GM19455 (cell line): ENCODE measurements around the gene WDR82.

ENCODE experiments used
- ATAC-seq: cut with Tn5 transposase; IDR thresholded peaks from one replicate; pipeline ENCODE4 v1.9.1; 2021; ENCODE audit not compliant: unreplicated experiment

Gene WDR82

DNA sequence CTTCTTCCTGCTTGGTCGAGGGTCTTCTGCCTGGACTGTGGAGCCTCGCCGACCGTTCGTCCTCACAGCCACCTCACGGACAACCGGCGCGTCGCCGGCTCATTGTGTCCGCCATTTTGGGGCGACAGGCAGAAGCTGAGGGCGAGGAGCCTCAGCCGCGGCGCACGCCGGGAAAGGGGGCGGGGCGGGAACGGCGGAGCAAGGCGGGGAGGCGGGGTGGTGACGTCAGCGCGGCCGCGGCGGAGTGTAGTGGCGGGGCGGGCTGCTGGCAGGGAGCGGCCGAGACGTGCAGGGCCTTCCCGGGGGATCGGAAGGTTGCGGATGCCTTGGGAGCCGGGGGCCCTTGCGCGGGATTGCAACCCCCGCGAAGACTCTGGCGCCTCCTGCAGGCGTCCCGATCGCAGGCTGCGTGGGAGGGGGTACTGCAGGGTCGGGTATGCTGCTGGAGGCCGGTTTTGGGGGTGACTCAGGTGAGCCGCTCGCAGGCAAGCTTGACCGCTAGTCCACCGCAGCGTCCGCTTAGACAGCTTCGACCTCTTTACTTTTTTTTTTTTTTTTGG, at the start of gene WDR82:
WDR82 (minus strand) TSS at position 140 of the 560 bp plus-strand sequence. CDS start 288 bp downstream, outside the sequence.
- peak; percentile 78 for ATAC-seq

DNA sequence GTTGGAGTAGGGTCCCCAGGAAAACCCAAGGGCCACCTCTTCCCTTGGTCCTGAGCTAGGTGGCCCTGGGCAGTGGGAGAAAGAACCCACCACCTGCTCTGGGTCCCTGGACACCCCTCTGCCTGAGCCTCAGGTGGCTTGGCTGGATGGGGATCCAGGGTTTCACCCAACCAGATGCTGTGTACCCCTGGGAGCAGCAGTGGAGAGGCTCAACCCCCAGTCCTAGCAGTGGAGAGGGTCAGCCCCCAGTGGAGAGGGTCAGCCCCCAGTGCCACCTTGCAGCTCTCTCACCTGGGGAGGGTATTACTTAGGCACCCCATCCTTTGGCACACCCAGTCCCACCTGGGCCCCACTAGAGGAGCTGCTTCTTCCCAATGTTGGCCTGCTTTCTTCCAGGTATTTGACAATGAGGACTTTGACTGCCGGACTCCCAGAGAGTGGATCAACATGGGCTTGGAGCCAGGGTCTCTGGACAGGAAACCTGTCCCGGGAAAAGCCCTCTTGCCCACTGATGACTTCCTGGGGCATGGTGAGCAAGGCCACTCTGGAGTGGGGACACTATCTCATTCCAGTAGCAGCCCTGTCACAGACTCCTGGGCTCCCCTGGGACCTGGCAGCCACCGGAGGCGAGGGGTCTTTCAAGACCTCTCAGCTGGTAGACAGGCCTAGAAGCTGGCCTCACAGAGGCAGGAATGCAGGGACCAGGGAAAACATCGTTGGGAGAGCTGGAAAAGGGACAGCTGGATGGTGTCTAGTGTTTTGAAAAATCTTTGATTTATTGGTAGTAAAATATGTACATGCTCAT, 49.2 kb upstream of the WDR82 start:
- ATAC-seq = no peak

DNA sequence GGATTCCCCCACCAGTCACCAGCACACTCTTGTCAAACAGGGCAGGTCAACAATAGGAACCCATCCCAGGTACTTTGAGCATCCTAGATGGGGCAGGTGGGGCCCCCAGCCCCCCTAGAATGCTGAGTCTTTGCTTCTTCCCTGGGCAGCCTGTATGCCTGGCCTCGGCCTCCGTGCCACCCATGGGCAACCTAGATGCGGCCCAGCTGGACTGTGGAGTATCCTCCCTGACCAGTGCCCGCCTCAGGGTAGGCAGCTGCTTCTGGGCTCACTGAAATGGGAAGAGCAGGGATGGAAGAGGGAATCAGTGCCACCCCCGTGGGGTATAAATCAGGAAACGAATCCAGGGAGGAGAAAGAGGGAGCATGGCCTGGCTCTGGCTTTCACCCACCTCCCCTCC, 48.5 kb upstream of the WDR82 start:
- no peak for ATAC-seq

DNA sequence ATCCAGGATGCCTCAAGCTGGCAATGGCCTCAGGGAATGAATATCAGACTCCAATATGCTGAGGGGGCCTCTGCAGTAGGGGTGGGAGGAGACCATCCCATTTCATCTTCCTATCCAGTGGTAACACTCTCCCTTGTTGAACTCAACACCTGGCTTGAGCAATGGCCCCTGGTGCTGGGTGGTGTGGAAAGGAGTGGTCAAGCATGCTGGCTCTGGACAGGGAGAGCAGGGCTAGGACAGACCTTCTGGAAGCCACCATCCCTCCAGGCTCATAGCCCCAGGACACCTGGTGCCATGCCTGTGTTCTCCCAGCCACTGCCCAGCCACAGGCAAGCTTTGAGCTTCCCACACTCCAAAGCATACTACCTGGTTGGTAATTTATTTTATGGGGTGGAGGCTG, 47.2 kb upstream of the WDR82 start:
- ATAC-seq = no peak

DNA sequence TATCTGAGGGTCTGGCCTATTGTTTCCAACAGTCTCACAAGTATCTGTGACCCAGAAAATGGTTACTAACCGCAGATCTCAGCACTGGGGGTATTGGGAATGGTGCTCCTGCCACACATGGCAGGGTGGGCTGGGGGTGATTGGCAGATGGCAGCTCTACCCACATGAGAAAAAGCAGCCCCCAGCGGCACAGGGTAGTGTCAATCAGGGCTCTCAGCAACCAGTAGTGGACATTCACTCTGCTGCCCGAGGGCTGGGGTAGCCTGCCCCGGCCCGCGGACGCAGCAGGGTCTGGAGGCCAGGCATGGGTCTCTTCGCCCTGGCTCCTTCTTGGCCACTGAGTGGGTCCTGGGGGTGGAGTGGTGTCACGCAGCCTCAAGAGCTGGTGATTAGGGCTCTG, 46.2 kb upstream of the WDR82 start:
- ATAC-seq = no peak

- ATAC-seq = no peak
Observed at GRCh38 chr3:52323526-52324295, 45.3 kb upstream of the WDR82 start.

DNA sequence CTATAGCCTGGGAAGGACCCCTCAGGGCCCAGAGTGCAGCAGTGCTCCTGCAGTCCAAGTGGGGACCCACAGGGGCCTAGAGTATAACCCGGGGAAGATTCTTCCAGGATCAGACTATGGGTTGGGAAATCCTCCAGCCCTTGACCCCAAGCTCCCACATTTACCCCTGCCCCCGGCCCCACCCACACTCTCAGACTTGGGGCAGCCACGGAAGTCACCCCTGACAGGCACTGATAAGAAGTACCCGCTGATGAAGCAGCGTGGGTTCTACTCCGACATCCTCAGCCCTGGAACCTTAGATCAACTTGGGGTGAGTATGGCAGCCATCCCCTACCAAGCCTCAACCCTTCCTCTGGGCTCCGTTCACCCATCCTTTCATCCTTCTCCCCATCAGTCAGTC, 44.0 kb upstream of the WDR82 start:
- ATAC-seq = no peak

- no peak for ATAC-seq
Observed at GRCh38 chr3:52321481-52321880, 43.0 kb upstream of the WDR82 start.

DNA sequence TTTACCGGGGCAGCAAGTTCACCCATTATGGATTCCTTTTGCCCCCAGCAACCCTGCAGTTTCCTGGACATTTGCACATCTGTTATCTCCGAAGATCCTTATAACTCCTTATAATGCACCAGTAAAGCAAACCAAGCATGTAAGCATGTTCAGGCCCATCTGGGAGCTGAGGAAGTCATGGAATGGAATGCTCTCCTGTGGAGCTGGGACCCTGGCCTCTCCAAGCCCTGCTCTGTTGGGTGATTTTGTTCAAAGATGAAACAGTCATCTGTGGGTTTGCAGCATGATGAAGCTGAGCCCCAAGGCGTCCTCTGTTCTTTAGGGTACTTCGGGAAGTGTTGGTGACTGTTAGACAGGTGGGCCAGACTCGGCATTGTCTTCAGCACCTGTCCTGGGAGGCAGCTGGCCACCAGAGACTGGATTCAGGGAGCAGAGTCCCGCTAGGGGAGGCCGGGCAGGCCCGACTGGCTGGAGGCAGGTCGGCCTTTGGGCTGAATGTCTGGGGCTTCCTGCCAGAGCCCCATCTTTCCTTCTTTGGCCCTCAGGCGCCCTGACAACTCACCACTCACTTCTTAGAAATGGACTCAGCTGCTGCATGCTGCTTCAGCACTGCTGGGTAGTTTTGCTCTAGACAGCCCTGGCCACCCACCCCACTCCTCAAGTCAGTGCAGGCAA, 41.6 kb upstream of the WDR82 start:
- no peak for ATAC-seq

- no peak for ATAC-seq
Observed at GRCh38 chr3:52318186-52318816, 39.9 kb upstream of the WDR82 start.

- ATAC-seq = no peak
Observed at GRCh38 chr3:52317208-52318000, 39.0 kb upstream of the WDR82 start.

GRCh38 chr3:52315977-52316764, 37.7 kb upstream of the WDR82 start, which contains the start of gene DNAH1:
DNAH1 (plus strand) TSS chr3:52316319; CDS start chr3:52322443, 6,124 bp downstream.
- ATAC-seq = no peak

- no peak for ATAC-seq
Observed at GRCh38 chr3:52315006-52315405, 36.6 kb upstream of the WDR82 start.

GRCh38 chr3:52314489-52314888, 36.0 kb upstream of the WDR82 start:
- ATAC-seq = no peak

DNA sequence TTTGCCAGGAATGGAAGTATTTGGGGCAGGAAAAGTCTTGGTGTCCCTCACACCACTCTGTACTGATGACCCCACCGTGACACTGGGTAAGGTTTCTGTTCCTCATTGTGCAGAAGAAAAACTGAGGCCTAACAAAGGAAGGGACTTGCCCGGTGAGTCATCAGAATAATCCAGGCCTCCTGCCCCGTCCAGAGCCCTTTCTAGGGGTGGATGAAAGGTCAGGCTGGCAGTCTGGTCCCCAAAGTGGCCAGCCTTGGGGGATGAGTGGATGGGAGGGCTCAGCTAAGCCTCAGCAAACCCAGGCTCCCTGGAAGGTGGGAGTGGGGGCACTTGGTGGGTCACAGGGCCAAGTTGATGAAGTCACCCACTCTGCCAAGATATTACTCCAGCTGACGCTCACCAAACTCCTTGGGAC, 35.3 kb upstream of the WDR82 start:
- peak; percentile 92 for ATAC-seq

DNA sequence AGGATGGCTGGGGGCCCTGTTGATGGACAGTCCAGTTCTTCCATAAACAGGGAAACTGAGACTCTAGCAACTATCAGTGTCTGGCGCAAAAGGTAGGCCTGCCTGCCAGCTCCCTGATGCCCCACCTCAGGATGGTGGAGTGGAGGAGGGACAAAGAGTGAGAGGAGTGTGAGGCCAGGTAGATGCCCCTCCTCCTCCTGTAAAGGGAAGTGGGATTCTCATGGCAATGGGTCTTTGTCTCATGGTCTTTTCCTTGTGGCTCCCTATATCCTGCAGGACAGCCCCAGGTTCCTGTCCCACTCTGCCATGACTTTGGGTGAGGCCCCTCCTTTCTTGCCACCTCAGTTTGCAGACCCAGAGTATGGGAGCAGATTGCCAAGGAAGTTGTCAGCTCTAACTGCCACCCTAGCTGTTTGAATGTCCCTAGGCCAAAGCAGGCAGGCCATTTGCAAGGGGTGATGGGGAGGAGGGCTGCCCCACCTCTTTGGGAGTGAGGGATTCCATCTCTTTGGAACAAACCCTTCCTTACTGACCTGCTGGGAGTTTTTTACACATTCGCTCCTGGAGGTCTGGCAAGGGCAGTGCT, 34.8 kb upstream of the WDR82 start:
- ATAC-seq = peak; percentile 28

DNA sequence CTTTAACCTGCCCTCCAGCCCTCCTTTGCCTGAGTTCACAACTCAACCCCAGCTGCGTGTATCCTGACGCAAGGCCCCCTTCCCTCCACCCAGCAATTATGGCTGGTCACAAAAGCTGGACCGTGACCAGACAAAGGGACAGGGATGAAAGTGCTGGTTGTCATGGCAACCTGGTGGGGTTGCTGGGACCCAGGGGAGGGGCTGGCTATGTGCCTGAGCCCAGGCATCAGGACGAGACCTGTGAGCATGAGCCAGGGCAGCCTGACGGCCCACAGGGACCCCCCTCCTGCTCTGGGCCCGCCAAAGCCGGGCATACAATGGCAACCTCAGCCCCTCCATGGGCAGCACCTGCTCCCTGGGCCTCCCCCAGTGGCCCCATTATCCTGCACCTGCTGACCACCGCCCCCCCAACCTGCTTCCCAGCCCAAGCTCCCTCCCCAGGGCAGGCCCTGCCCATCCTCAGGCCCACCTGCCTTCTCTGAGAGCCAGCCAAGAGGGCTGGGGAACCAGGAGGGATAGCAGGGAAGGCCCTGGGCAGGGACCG, 33.2 kb upstream of the WDR82 start:
- ATAC-seq = no peak

- no peak for ATAC-seq
Observed at GRCh38 chr3:52310861-52311575, 32.6 kb upstream of the WDR82 start.
